ENCODE measurements around the gene ZSCAN5B. TPM values are rescaled to one million over a fixed set of nuclear protein-coding genes. Genes with fewer than 3 reads are reported as not detected.

ZSCAN5B gene
- total RNA-seq (2022; extraction: Qiagen RNA extraction; ENCODE audit: low read depth), result not detected in 5 replicates

GRCh38 chr19:56197646-56198045, at the start of gene ZSCAN5B:
Gene ZSCAN5B, minus strand, starts transcription at chr19:56197783. Its CDS starts 4,731 bp downstream, at chr19:56193052.

DNA sequence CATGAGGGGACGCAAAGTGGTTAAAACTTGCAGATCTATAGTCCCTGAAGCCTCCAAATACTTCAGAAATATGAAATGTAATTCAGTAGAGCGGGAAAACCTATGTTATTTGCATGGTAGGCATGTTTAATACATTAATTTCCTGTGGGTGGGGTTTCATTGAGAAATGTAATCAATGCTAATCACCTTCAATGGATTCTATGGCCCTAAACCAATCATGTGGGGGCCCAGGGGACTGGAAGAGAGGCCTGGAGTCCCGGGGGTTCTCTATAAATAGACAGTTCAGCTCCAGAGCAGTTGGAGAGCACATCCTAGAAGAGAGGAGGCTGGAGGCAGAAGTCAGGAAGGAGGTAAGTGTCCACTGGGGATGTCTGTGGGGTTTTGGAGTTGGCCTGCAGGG, 4.4 kb upstream of the ZSCAN5B start, which contains the start of gene ZSCAN5C:
Gene ZSCAN5C (plus strand): TSS at position 301 of the 400 bp plus-strand sequence. CDS start 3,641 bp downstream, outside the sequence.

GRCh38 chr19:56175861-56176307, 21.7 kb downstream of the ZSCAN5B start, which contains the start of gene GALP:
Gene GALP, plus strand, starts transcription at chr19:56176008. Its CDS starts 1,101 bp downstream, at chr19:56177109.

DNA sequence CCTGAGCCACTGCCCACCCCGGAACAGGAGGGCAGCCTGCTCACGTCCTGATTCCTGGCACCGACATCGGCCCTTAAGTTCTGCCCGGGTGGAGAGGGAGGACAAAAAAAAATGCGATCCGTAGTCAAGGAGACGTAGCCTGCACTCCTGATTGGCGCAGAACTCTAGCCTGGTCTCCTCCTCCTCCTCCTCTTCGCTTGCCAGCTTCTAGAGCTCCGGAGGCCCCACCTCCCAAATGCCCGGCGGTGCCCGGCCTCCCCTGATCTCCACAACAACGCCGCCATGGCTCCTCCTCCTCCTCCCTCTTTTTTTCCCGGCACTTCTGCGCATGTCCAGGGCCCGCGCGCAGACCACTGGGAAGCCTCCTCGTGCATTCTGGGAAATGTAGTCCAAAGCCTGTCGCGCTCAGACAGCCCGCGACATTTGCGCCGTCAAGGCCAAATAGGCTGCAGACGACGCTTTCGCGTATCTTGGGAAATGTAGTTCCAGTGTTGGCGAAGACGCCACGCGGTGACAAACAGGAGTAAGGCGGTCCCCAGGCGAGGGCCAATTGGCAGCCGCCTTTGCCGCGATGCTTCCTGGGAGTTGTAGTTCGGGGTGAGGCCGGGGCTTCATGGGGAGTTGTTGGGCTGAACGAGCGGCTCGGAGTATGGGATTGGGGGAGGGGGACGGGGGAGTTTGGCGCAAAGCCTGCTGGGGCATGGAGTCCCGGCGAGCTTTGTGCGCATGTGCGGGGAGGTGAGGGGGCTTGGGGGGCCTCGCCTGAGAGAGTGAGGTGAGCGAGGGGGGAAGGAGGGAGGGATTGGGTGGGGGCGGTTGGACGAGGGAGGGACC, 56.8 kb downstream of the ZSCAN5B start, which contains the start of gene ZNF444:
Gene ZNF444 (plus strand): TSS at position 705 of the 834 bp plus-strand sequence. CDS start 5,625 bp downstream, outside the sequence.

Other genes starting within 250 kb of the ZSCAN5B start
- gene NLRP8, start 250.0 kb downstream of the ZSCAN5B start, total RNA-seq (2022; extraction: Qiagen RNA extraction; ENCODE audit: low read depth), result not detected in 5 replicates
- 0.03 to 0.09 TPM (median 0.05 TPM) in 4 of 5 replicates, not detected in the other for gene NLRP5, start 211.0 kb downstream of the ZSCAN5B start, total RNA-seq (2022; extraction: Qiagen RNA extraction; ENCODE audit: low read depth)
- gene ZNF787, start 76.5 kb downstream of the ZSCAN5B start, total RNA-seq (2022; extraction: Qiagen RNA extraction; ENCODE audit: low read depth), result 28.9 to 51.6 TPM (median 45.0 TPM) in 5 replicates
- 18.3 to 27.3 TPM (median 27.1 TPM) in 5 replicates for gene ZNF444, start 56.5 kb downstream of the ZSCAN5B start, total RNA-seq (2022; extraction: Qiagen RNA extraction; ENCODE audit: low read depth)
- not detected in 5 replicates for gene GALP, start 21.8 kb downstream of the ZSCAN5B start, total RNA-seq (2022; extraction: Qiagen RNA extraction; ENCODE audit: low read depth)
- gene ZSCAN5C, start 4.5 kb upstream of the ZSCAN5B start, total RNA-seq (2022; extraction: Qiagen RNA extraction; ENCODE audit: low read depth), result not detected in 5 replicates
- gene EDDM13, start 75.0 kb upstream of the ZSCAN5B start, total RNA-seq (2022; extraction: Qiagen RNA extraction; ENCODE audit: low read depth), result not detected in 5 replicates
- 6.9 to 9.8 TPM (median 8.0 TPM) in 5 replicates for gene ZSCAN5A, start 117.1 kb upstream of the ZSCAN5B start, total RNA-seq (2022; extraction: Qiagen RNA extraction; ENCODE audit: low read depth)
- gene ZNF582, start 195.8 kb upstream of the ZSCAN5B start, total RNA-seq (2022; extraction: Qiagen RNA extraction; ENCODE audit: low read depth), result 0.70 to 1.4 TPM (median 1.1 TPM) in 5 replicates
- gene ZNF583, start 206.5 kb upstream of the ZSCAN5B start, total RNA-seq (2022; extraction: Qiagen RNA extraction; ENCODE audit: low read depth), result 1.7 to 2.9 TPM (median 2.3 TPM) in 5 replicates